B cell (primary cell): Measurements from ENCODE around the gene MXRA8.

ENCODE experiments used
- EZH2 ChIP-seq: IDR thresholded peaks from 2 replicates; pipeline ENCODE4 v1.6.1; 2012; ENCODE audit warnings: borderline replicate concordance, low read depth, mild to moderate bottlenecking, moderate library complexity, low read length; ENCODE audit not compliant: insufficient read depth, poor library complexity, severe bottlenecking
- TF ChIP-seq, protein P1 (sequence below): fragments of 200-600 bp; IDR thresholded peaks from one replicate; pipeline ENCODE4 v1.8.0; 2022; ENCODE audit warnings: antibody characterized with exemption, mild to moderate bottlenecking

DNA sequence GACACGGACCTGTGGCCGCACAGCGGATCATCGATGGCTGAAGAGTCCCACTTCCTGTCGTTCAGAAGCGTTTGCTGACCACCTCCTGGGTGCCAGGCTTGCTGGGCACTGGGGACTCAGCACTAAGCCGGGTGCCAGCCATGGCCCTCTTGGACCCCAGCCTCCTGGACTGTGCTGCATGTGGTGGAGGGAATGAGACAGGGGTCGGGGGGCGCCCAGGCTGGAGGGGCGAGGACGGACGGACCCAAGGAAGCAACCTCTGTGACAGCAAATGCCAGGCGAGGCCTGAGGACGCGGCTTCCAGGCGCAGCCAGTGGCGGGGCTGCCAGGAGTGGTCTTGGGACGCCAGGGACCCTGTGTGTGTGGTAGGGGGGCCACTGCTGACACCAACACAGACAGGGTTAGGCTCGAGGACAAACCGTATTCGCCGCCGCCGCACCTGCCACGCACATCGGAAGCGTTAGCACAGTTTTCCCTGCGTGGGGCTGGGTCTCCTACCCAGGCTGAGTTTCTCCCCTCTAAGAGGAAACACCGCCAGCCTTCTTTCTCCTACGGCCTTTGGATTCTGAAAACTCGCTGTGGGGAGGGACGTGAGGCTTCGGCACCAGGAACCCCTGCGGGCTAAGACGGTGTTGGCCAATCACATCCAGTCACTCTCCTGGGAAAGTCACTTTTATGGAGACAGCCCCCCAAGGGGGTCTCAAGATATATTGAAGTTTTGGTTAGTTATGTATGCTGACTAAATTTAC lies 3.1 kb upstream of the MXRA8 start:
- TF ChIP-seq, protein P1, sequence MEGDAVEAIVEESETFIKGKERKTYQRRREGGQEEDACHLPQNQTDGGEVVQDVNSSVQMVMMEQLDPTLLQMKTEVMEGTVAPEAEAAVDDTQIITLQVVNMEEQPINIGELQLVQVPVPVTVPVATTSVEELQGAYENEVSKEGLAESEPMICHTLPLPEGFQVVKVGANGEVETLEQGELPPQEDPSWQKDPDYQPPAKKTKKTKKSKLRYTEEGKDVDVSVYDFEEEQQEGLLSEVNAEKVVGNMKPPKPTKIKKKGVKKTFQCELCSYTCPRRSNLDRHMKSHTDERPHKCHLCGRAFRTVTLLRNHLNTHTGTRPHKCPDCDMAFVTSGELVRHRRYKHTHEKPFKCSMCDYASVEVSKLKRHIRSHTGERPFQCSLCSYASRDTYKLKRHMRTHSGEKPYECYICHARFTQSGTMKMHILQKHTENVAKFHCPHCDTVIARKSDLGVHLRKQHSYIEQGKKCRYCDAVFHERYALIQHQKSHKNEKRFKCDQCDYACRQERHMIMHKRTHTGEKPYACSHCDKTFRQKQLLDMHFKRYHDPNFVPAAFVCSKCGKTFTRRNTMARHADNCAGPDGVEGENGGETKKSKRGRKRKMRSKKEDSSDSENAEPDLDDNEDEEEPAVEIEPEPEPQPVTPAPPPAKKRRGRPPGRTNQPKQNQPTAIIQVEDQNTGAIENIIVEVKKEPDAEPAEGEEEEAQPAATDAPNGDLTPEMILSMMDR: no peak
- TF ChIP-seq EZH2: no peak
